HepG2 (cell line): Measurements from ENCODE around the gene AFG1L. TPM values are rescaled to one million over a fixed set of nuclear protein-coding genes. Genes with fewer than 3 reads are reported as not detected.
"Not testable (repeated sequence)": the region's sequence is repeated elsewhere in the genome, so short reads cannot be mapped to it uniquely, and the experiment has no call there.

Experiments used
- ATAC-seq: fragments of 200-7000 bp; cut with Tn5 transposase; 3 replicates; pipeline ENCODE4 v1.9.1; 2020; ENCODE audit warnings: mild to moderate bottlenecking, moderate library complexity
- BruUV-seq: library from RNA; stranded (reverse); fragments of 400-500 nt; replicated peaks from 2 replicates; lab custom pipeline; 2021; lab: Mats Ljungman, UMichigan
- CTCF ChIA-PET: fragments of 300-600 bp; formaldehyde crosslinking; extraction: SDS; loops from one replicate; lab custom pipeline; 2021; ENCODE audit warnings: low total read pairs, inconsistent platforms, low intra/inter-chr PET ratio; lab: Yijun Ruan, JAX
- POLR2A ChIA-PET: fragments of 350-600 bp; sonication (Branson Sonifier 250); formaldehyde crosslinking; loops from one replicate; lab custom pipeline; 2020; ENCODE audit warnings: antibody characterized with exemption, inconsistent platforms; lab: Yijun Ruan, JAX
- DNase-seq: peaks from one replicate; pipeline ENCODE4 v3.0.0-alpha.2; 2015; ENCODE audit warnings: low spot score
- FAIRE-seq: peaks from 3 replicates; lab custom pipeline; 2011; peaks lifted over from hg19 to GRCh38; lab: Jason Lieb, UNC
- H2AFZ ChIP-seq: one replicate; pipeline ENCODE4 v1.6.1; 2011; ENCODE audit warnings: low read length, inconsistent platforms
- H3K27ac ChIP-seq: fragments of 300-600 bp; 3 replicates; pipeline ENCODE4 v1.8.0; 2011; ENCODE audit warnings: mixed run types, mild to moderate bottlenecking, mixed read lengths, low read length, inconsistent platforms; ENCODE audit not compliant: insufficient read depth; ENCODE audit errors: extremely low read length
- H3K27me3 ChIP-seq, 2 experiments: fragments of 200-600 bp in 1 of 2; 2 replicates in 1 of 2; 3 replicates in 1 of 2; pipeline versions ENCODE4 v1.6.0 to v1.8.0; 2011; ENCODE audit warnings: low read length in 2 of 2, mild to moderate bottlenecking in 2 of 2, moderate library complexity in 2 of 2, inconsistent platforms in 1 of 2; ENCODE audit not compliant: insufficient read depth in 2 of 2, control insufficient read depth in 1 of 2
- H3K36me3 ChIP-seq, 2 experiments: fragments of 200-600 bp in 1 of 2; replicated peaks in 1 of 2; 2 replicates in 1 of 2; 3 replicates in 1 of 2; pipeline versions ENCODE4 v1.5.1 to v1.8.0; 2011; ENCODE audit warnings: low read length in 2 of 2, inconsistent platforms in 1 of 2; ENCODE audit not compliant: insufficient read depth in 2 of 2, control insufficient read depth in 1 of 2
- H3K4me1 ChIP-seq: 2 replicates; pipeline ENCODE4 v1.5.1; 2012; ENCODE audit warnings: low read length, inconsistent platforms; ENCODE audit not compliant: insufficient read depth
- H3K4me2 ChIP-seq: 2 replicates; pipeline ENCODE4 v1.6.0; 2011; ENCODE audit warnings: low read depth, low read length, inconsistent platforms
- H3K4me3 ChIP-seq, 3 experiments: fragments of 200-600 bp in 1 of 3; sonication (generic), shearing (Covaris generic) in 1 of 3; replicated peaks in 1 of 3; 2 replicates each; pipeline ENCODE4 v1.5.1; 2011 to 2016; ENCODE audit warnings: low read length in 3 of 3, inconsistent platforms in 2 of 3, low read depth in 2 of 3, mild to moderate bottlenecking in 2 of 3, control low read depth in 1 of 3, mixed read lengths in 1 of 3; ENCODE audit not compliant: insufficient read depth in 1 of 3
- H3K79me2 ChIP-seq: one replicate; pipeline ENCODE4 v1.6.1; 2011; ENCODE audit warnings: low read length, inconsistent platforms; ENCODE audit not compliant: insufficient read depth
- H3K9ac ChIP-seq: 2 replicates; pipeline ENCODE4 v1.6.0; 2011; ENCODE audit warnings: mild to moderate bottlenecking, low read depth, low read length, inconsistent platforms; ENCODE audit not compliant: insufficient read depth
- H3K9me3 ChIP-seq: 2 replicates; pipeline ENCODE4 v1.5.1; 2012; ENCODE audit warnings: mild to moderate bottlenecking, low read length
- H4K20me1 ChIP-seq: 2 replicates; pipeline ENCODE4 v1.6.0; 2011; ENCODE audit warnings: inconsistent platforms, mild to moderate bottlenecking, low read length, moderate library complexity; ENCODE audit not compliant: insufficient read depth
- STAG1 ChIP-seq: sonication (generic); formaldehyde crosslinking; IDR thresholded peaks from 2 replicates; pipeline ENCODE4 v1.4.0; 2020; ENCODE audit warnings: missing genetic modification reagents
- ZNF3 ChIP-seq: IDR thresholded peaks from 2 replicates; pipeline ENCODE4 v1.7.0; 2017; ENCODE audit warnings: inconsistent platforms
- WGBS: methylation state at CpG from one replicate; pipeline ENCODE4 v1.1.6; 2017; ENCODE audit warnings: low lambda C conversion rate; 5-methylcytosine and 5-hydroxymethylcytosine counted together
- in situ Hi-C: cut with HindIII; loops from 2 replicates; pipeline ENCODE4 v1.10.0; 2017; ENCODE audit warnings: low pct_unique_long_range_greater_than_20kb; ENCODE audit not compliant: extremely low pct_ligation_motif_present
- intact Hi-C: fragments of 100-400 bp; cut with micrococcal nuclease; formaldehyde crosslinking; loops from one replicate; pipeline ENCODE4 v1.10.0; 2022; ENCODE audit not compliant: unreplicated experiment
- polyA plus RNA-seq, 8 experiments: library from polyadenylated mRNA; depleted of rRNA in 3 of 8; stranded (reverse) in 7 of 8; unstranded in 1 of 8; fragments of >200 nt; fragmentation: Illumina TruSeq in 4 of 8; extraction: Trizol in 4 of 8; gene quantifications; 2 replicates each; pipeline versions ENCODE4 v1.2.1 to v1.2.3, GENCODE V29; 2011 to 2016; ENCODE audit warnings: low read depth in 4 of 8, missing spikeins in 1 of 8, mixed read lengths in 1 of 8; ENCODE audit not compliant: insufficient read depth in 1 of 8
- total RNA-seq, 5 experiments: library from RNA; depleted of rRNA; stranded (reverse); fragments of >200 nt; fragmentation: Illumina TruSeq; extraction: Trizol; gene quantifications; 2 replicates each; pipeline ENCODE4 v1.2.3, GENCODE V29; 2016; ENCODE audit warnings: low read depth in 1 of 5
- TF ChIP-seq, protein P1 (sequence below): fragments of 450-650 bp; IDR thresholded peaks from 2 replicates; pipeline ENCODE4 v1.6.1; 2016
- TF ChIP-seq, protein P2 (sequence below): sonication (generic); formaldehyde crosslinking; IDR thresholded peaks from 2 replicates; pipeline ENCODE4 v1.5.0; 2020; ENCODE audit warnings: mild to moderate bottlenecking, missing genetic modification reagents, moderate library complexity

Gene AFG1L
- total and polyA plus RNA-seq, 2 of the 13 experiments (the other 11 are each of a cell fraction or from before 2014, with no cell fraction given): 3.1 to 14.0 TPM

DNA sequence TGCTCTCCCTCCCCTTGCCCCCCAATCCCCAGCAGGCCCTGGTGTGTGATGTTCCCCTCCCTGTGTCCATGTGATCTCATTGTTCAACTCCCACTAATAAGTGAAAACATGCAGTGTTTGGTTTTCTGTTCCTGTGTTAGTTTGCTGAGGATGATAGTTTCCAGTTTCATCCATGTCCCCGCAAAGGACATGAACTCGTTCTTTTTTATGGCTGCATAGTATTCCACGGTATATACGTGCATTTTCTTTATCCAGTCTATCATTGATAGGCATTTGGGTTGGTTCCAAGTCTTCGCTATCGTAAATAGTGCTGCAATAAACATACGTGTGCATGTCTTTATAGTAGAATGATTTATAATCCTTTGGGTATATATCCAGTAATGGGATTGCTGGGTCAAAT lies 49.8 kb upstream of the AFG1L start:
- H2AFZ ChIP-seq, in situ Hi-C loops, FAIRE-seq, POLR2A ChIA-PET, CTCF ChIA-PET, ATAC-seq, H3K27me3 ChIP-seq, H3K9me3 ChIP-seq, intact Hi-C loops, H3K27ac ChIP-seq, H3K9ac ChIP-seq, H3K4me3 ChIP-seq, DNase-seq, BruUV-seq, H4K20me1 ChIP-seq, H3K4me2 ChIP-seq: not testable (repeated sequence)
- peaks cover 18% of the 10 kb centered on the region for H3K4me1 ChIP-seq
- peaks cover 3 to 15% of the 10 kb centered on the region in 2 experiments; a peak in 3 of 5 replicates for H3K36me3 ChIP-seq
- peaks cover 41% of the 10 kb centered on the region for H3K79me2 ChIP-seq
- WGBS: 97% methylated on average over 7 of the region's 7 CpGs

DNA sequence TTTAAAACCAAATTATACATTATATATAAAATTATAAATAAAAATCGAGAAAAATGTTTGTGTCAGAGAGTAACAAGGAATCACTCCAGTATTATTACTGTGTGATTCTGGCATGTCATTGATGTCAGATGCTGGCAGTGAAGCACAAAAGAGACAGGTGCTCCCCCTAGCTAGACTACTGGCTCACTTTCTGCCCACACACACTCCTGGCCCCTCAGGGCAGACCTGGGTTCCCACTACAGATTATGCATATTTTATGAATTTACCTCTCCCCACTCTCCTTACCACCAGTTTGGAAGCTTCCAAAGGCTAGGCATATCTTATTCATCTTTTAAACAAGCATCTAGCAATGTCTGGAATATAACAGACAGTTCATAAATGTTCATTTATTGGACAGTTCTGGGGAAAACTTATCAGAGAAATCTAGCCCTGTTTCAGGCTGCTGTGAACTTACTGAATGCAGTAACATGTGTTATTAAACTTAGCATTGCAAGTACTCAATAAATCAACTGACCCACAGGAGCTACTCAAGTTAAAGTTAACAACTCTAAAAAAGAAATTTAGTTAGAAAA lies 46.8 kb upstream of the AFG1L start:
- FAIRE-seq (no peak), ATAC-seq (no peak), DNase-seq (no peak)
- peaks cover 7% of the 10 kb centered on the region; the same call in 1 of the 2 replicates for H3K4me1 ChIP-seq
- H2AFZ ChIP-seq: no peak overlapping the region
- TF ChIP-seq ZNF3 (CRISPR knock-in tag): no peak
- TF ChIP-seq STAG1 (CRISPR knock-in tag): 0 out of 2 replicates have a peak, but pooled peaks have one; percentile 14
- TF ChIP-seq, protein P1, sequence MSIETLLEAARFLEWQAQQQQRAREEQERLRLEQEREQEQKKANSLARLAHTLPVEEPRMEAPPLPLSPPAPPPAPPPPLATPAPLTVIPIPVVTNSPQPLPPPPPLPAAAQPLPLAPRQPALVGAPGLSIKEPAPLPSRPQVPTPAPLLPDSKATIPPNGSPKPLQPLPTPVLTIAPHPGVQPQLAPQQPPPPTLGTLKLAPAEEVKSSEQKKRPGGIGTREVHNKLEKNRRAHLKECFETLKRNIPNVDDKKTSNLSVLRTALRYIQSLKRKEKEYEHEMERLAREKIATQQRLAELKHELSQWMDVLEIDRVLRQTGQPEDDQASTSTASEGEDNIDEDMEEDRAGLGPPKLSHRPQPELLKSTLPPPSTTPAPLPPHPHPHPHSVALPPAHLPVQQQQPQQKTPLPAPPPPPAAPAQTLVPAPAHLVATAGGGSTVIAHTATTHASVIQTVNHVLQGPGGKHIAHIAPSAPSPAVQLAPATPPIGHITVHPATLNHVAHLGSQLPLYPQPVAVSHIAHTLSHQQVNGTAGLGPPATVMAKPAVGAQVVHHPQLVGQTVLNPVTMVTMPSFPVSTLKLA: no peak
- TF ChIP-seq, protein P2, sequence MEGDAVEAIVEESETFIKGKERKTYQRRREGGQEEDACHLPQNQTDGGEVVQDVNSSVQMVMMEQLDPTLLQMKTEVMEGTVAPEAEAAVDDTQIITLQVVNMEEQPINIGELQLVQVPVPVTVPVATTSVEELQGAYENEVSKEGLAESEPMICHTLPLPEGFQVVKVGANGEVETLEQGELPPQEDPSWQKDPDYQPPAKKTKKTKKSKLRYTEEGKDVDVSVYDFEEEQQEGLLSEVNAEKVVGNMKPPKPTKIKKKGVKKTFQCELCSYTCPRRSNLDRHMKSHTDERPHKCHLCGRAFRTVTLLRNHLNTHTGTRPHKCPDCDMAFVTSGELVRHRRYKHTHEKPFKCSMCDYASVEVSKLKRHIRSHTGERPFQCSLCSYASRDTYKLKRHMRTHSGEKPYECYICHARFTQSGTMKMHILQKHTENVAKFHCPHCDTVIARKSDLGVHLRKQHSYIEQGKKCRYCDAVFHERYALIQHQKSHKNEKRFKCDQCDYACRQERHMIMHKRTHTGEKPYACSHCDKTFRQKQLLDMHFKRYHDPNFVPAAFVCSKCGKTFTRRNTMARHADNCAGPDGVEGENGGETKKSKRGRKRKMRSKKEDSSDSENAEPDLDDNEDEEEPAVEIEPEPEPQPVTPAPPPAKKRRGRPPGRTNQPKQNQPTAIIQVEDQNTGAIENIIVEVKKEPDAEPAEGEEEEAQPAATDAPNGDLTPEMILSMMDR (CRISPR knock-in tag): peak; percentile 29
- H3K9me3 ChIP-seq: no peaks in the 10 kb centered on the region
- H3K27me3 ChIP-seq: no peaks in the 10 kb centered on the region
- no peak overlapping the region for H3K4me3 ChIP-seq
- H4K20me1 ChIP-seq: 0 out of 2 replicates have a peak, but pooled peaks cover 2% of the 10 kb centered on the region
- in situ Hi-C loops (no loop called here), intact Hi-C loops (loop anchor here (1.0 kb wide), 1 partner anchor 243 kb away; no protein-coding TSS in a partner anchor)
- no peak overlapping the region for H3K4me2 ChIP-seq
- peaks cover 48% of the 10 kb centered on the region for H3K79me2 ChIP-seq
- peaks cover 5 to 17% of the 10 kb centered on the region in 2 experiments; a peak in 3 of 5 replicates for H3K36me3 ChIP-seq
- POLR2A ChIA-PET: interaction anchor here (1.2 kb wide), 1 partner anchor 13 kb away, joined by 4 read pairs; the partner anchor contains the start of gene SNX3
- no TSS peak for BruUV-seq
- WGBS: 65% methylated on average over 1 of the region's 1 CpG
- no peak overlapping the region for H3K9ac ChIP-seq
- no peak overlapping the region for H3K27ac ChIP-seq
- CTCF ChIA-PET: no interaction called here
